Activated CD4-positive, alpha-beta T cell treated with anti-CD3 and anti-CD28 coated beads, Interleukin-2, amount 10 ng/mL, durations not matched to agents 7 days and 5 days (primary cell): ENCODE results near the gene CAMKK2. TPM values are rescaled to one million over a fixed set of nuclear protein-coding genes. Genes with fewer than 3 reads are reported as not detected.

Source experiments
- CTCF ChIA-PET: fragments of 350-600 bp; sonication (Branson Sonifier 250); formaldehyde crosslinking; loops from one replicate; lab custom pipeline; 2021; ENCODE audit warnings: antibody characterized with exemption; lab: Charles Lee
- POLR2A ChIA-PET: fragments of 350-600 bp; sonication (Branson Sonifier 250); formaldehyde crosslinking; loops from one replicate; lab custom pipeline; 2021; ENCODE audit warnings: antibody characterized with exemption; lab: Charles Lee
- DNase-seq: peaks from one replicate; pipeline ENCODE4 v3.0.0-alpha.2; 2020
- H3K27ac Mint-ChIP-seq: one replicate; pipeline ENCODE4 v1.8.0; 2021; ENCODE audit warnings: mild to moderate bottlenecking, moderate library complexity, mixed read lengths
- H3K27me3 Mint-ChIP-seq: one replicate; pipeline ENCODE4 v1.8.0; 2021; ENCODE audit warnings: mixed read lengths
- H3K36me3 Mint-ChIP-seq: one replicate; pipeline ENCODE4 v1.8.0; 2021; ENCODE audit warnings: low read depth, mixed read lengths
- H3K4me1 Mint-ChIP-seq: one replicate; pipeline ENCODE4 v1.8.0; 2021; ENCODE audit warnings: mixed read lengths
- H3K4me3 Mint-ChIP-seq: one replicate; pipeline ENCODE4 v1.8.0; 2021; ENCODE audit warnings: mild to moderate bottlenecking, moderate library complexity, mixed read lengths
- H3K9me3 Mint-ChIP-seq: one replicate; pipeline ENCODE4 v1.8.0; 2021; ENCODE audit warnings: mixed read lengths
- total RNA-seq, 2 experiments: library from RNA; stranded (reverse); gene quantifications; one replicate each; pipeline ENCODE4 v1.2.3, GENCODE V29; 2021

CAMKK2 gene
- total RNA-seq, 2 experiments from 2014 or later: 31.2 to 32.4 TPM

DNA sequence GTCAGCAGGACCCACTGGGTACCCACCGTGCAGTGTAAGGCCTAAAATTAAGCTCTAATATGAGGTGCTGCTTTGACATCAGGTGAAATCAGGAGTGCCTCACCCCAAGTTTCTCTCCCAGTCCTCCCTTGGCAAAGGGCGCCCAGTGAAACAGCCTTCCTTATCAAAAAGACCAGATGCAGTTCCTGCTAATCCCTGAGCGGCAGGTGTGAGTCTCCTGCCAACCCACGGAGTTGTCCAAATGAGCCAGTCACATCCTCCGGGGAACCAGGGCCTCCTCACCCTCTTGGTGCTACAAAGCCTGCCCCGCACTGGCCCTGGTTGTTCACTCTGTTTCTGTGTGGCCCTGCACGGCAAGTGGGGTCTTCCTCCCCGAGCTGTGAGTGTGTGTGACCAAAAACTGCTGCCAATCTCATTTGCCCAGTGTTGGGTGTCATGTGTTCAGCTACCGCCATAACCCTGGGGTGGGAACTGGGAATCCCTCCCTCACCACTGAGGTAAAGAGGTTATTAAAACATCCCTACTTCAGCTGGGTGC lies 106.8 kb downstream of the CAMKK2 start:
- peaks cover 5% of the 10 kb centered on the region for H3K9me3 Mint-ChIP-seq
- CTCF ChIA-PET: interaction anchor here (0.6 kb wide), 1 partner anchor 1260 kb away, joined by 3 read pairs; no protein-coding TSS in a partner anchor
- no peak overlapping the region for H3K4me3 Mint-ChIP-seq
- no peak overlapping the region for H3K27ac Mint-ChIP-seq
- peaks cover 8% of the 10 kb centered on the region for H3K4me1 Mint-ChIP-seq
- DNase-seq: no peak
- peaks cover 16% of the 10 kb centered on the region for H3K36me3 Mint-ChIP-seq
- H3K27me3 Mint-ChIP-seq: no peaks in the 10 kb centered on the region
- POLR2A ChIA-PET: no interaction called here

- Mint-ChIP-seq H3K4me3 (no peak overlapping the region), H3K27me3 (no peaks in the 10 kb centered on the region), H3K27ac (no peak overlapping the region), H3K9me3 (peaks cover 5% of the 10 kb centered on the region), H3K36me3 (peaks cover 16% of the 10 kb centered on the region), H3K4me1 (peaks cover 8% of the 10 kb centered on the region)
- no peak for DNase-seq
- ChIA-PET POLR2A (no interaction called here), CTCF (interaction anchor here (0.6 kb wide), 2 partner anchors 250 to 1261 kb away, joined by 3 read pairs; no protein-coding TSS in a partner anchor)
Observed at GRCh38 chr12:121189131-121189530, 107.4 kb downstream of the CAMKK2 start.

DNA sequence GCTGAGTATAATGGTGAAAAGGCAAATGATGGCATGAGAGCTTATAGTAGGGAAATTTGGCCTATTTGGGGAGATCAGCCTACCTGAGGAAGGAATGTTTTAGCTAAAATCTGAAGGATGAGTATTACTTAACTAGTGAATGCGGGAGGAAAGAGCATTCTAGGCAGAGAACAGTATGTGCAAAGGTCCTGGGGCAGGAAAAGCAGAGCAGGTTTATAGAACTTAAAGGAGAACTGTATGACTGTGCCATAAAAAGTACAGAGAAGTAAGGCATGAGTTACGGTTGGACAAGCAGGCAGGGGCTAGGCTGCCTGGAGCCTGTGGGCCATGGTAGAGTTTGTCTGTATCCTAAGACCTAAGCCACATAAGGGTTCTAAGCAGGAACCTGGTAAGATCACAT lies 108.3 kb downstream of the CAMKK2 start:
- Mint-ChIP-seq H3K9me3 (peaks cover 5% of the 10 kb centered on the region), H3K4me3 (no peak overlapping the region), H3K4me1 (peaks cover 8% of the 10 kb centered on the region), H3K27me3 (no peaks in the 10 kb centered on the region), H3K27ac (no peak overlapping the region), H3K36me3 (peaks cover 16% of the 10 kb centered on the region)
- CTCF ChIA-PET: interaction anchor here (0.6 kb wide), 1 partner anchor 251 kb away, joined by 3 read pairs; no protein-coding TSS in a partner anchor
- POLR2A ChIA-PET: no interaction called here
- no peak for DNase-seq

Other genes starting within 250 kb of the CAMKK2 start
- gene P2RX7, start 163.8 kb downstream of the CAMKK2 start, total RNA-seq: 10 to 100 TPM; 19.8 to 21.4 TPM
- 10 to 100 TPM; 52.7 to 56.2 TPM for gene P2RX4, start 86.6 kb downstream of the CAMKK2 start, total RNA-seq
- 100 to 1,000 TPM; 140 TPM for gene ANAPC5, start 55.7 kb upstream of the CAMKK2 start, total RNA-seq
- 10 to 100 TPM; 83.5 to 90.2 TPM for gene RNF34, start 103.4 kb upstream of the CAMKK2 start, total RNA-seq